CD4-positive, CD25-positive, alpha-beta regulatory T cell (primary cell): Measurements from ENCODE around the gene NHP2. TPM values are rescaled to one million over a fixed set of nuclear protein-coding genes. Genes with fewer than 3 reads are reported as not detected.

ENCODE experiments used
- ATAC-seq, 2 donors: fragments of 150-1000 bp; cut with Tn5 transposase; one replicate each; pipeline ENCODE4 v1.10.0; 2021; ENCODE audit warnings: low read depth in 2 of 2, moderate number of reproducible peaks in 2 of 2, moderate library complexity in 1 of 2
- DNase-seq, 3 donors: peaks; one replicate each; pipeline versions ENCODE4 v3.0.0 to v3.0.0-alpha.2; 2012 to 2022; ENCODE audit warnings: mixed read lengths in 1 of 3
- H3K27ac ChIP-seq: one replicate; pipeline ENCODE4 v1.7.0; 2013; ENCODE audit warnings: mild to moderate bottlenecking, low read length; ENCODE audit not compliant: insufficient read depth, poor library complexity, severe bottlenecking
- H3K27me3 ChIP-seq: one replicate; pipeline ENCODE4 v1.7.0; 2013; ENCODE audit warnings: low read length; ENCODE audit not compliant: control insufficient read depth, insufficient read depth
- H3K36me3 ChIP-seq: one replicate; pipeline ENCODE4 v1.7.0; 2013; ENCODE audit warnings: mild to moderate bottlenecking, low read length, moderate library complexity; ENCODE audit not compliant: control insufficient read depth, insufficient read depth
- H3K4me1 ChIP-seq: 2 replicates; pipeline ENCODE4 v1.7.0; 2013; ENCODE audit warnings: mild to moderate bottlenecking, low read length; ENCODE audit not compliant: insufficient read depth, control insufficient read depth, poor library complexity, severe bottlenecking
- H3K4me3 ChIP-seq: one replicate; pipeline ENCODE4 v1.7.0; 2013; ENCODE audit warnings: low read depth, mild to moderate bottlenecking, low read length, moderate library complexity
- H3K9me3 ChIP-seq, 2 experiments: 1 replicate in 1 of 2; 2 replicates in 1 of 2; pipeline ENCODE4 v1.7.0; 2013; ENCODE audit warnings: low read length in 2 of 2, mild to moderate bottlenecking in 1 of 2, moderate library complexity in 1 of 2; ENCODE audit not compliant: control insufficient read depth in 2 of 2
- H3K27ac Mint-ChIP-seq, 3 donors: one replicate each; pipeline ENCODE4 v1.8.0; 2020 to 2022; ENCODE audit warnings: mild to moderate bottlenecking in 3 of 3, mixed read lengths in 3 of 3, moderate library complexity in 2 of 3
- H3K27me3 Mint-ChIP-seq: one replicate; pipeline ENCODE4 v1.8.0; 2022; ENCODE audit warnings: mild to moderate bottlenecking, mixed read lengths
- H3K36me3 Mint-ChIP-seq: one replicate; pipeline ENCODE4 v1.8.0; 2020; ENCODE audit warnings: mixed read lengths
- H3K4me1 Mint-ChIP-seq, 4 donors: one replicate each; pipeline ENCODE4 v1.8.0; 2020 to 2022; ENCODE audit warnings: mixed read lengths in 4 of 4, mild to moderate bottlenecking in 1 of 4
- H3K4me3 Mint-ChIP-seq, 4 donors: one replicate each; pipeline ENCODE4 v1.8.0; 2020 to 2022; ENCODE audit warnings: mild to moderate bottlenecking in 4 of 4, mixed read lengths in 4 of 4, moderate library complexity in 3 of 4
- H3K9me3 Mint-ChIP-seq, 7 donors: one replicate each; pipeline ENCODE4 v1.8.0; 2020 to 2022; ENCODE audit warnings: mixed read lengths in 7 of 7, mild to moderate bottlenecking in 3 of 7, moderate library complexity in 2 of 7
- polyA plus RNA-seq, 4 donors: library from polyadenylated mRNA; unstranded; fragments of 300-500 nt; fragmentation: Illumina TruSeq; gene quantifications; one replicate each; pipeline ENCODE4 v1.2.3, GENCODE V29; 2021
- total RNA-seq: library from RNA; stranded (reverse); gene quantifications from one replicate; pipeline ENCODE4 v1.2.3, GENCODE V29; 2022

NHP2 gene
- total and polyA plus RNA-seq, 5 donors from 2014 or later, result 43.7 to 198 (median 167) TPM

DNA sequence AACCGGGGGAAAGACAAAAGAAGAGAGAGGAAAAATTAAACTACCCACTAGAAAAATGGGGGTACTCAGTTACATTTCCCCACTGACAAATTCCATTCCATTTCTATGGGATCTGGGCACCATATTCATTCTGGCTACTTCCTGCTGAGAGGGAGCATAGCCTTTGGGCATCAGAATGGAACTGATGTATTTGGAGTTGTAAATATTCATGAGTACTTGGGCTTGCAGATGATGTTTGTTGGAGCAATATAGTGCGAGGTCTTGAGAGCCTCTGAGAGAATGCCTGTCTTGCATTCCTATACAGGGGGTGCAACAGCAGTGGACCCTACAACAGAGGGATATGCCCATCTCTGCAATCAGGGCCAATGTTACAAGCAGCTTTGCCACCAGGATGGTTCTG lies 16.8 kb upstream of the NHP2 start:
- H3K36me3 ChIP-seq, result no peaks in the 10 kb centered on the region
- no peaks in the 10 kb centered on the region for H3K4me1 ChIP-seq
- Mint-ChIP-seq H3K4me3 (no peak overlapping the region), H3K27me3 (peaks cover 25% of the 10 kb centered on the region), H3K36me3 (no peaks in the 10 kb centered on the region), H3K27ac (no peak overlapping the region), H3K4me1 (no peaks in the 10 kb centered on the region), H3K9me3 (no peaks in the 10 kb centered on the region)
- no peak overlapping the region for H3K4me3 ChIP-seq
- no peaks in the 10 kb centered on the region for H3K9me3 ChIP-seq
- no peaks in the 10 kb centered on the region for H3K27me3 ChIP-seq
- H3K27ac ChIP-seq, result no peak overlapping the region
- ATAC-seq (no peak), DNase-seq (no peak)

DNA sequence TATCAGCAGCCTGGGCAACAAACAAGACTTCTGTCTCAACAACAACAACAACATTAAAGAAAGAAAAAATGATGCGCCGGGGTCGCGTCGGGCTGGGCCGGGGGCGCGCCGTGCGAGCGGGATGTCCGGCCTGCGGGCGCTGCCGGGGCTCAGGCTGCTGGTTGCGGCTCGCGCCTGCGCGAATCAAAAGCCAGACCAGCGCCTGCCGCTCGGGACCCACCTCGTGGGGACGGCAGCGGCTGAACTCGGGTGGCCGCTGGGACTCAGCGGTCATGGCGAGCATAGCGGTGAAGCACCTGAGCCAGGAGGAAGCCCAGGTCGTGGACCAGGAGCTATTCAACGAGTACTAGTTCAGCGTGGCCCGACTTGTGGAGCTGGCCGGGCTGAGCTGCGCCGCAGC lies 11.9 kb upstream of the NHP2 start:
- Histone ChIP-seq H3K9me3 (no peaks in the 10 kb centered on the region), H3K27ac (no peak overlapping the region), H3K4me3 (no peak overlapping the region), H3K4me1 (peaks cover 7% of the 10 kb centered on the region), H3K27me3 (no peaks in the 10 kb centered on the region), H3K36me3 (no peaks in the 10 kb centered on the region)
- DNase-seq (no peak), ATAC-seq (no peak)
- Mint-ChIP-seq H3K27ac (no peak overlapping the region), H3K36me3 (no peaks in the 10 kb centered on the region), H3K4me3 (no peak overlapping the region), H3K4me1 (peaks cover 0 to 10% (median 2%) of the 10 kb centered on the region in 4 donors), H3K9me3 (no peaks in the 10 kb centered on the region), H3K27me3 (peaks cover 54% of the 10 kb centered on the region)

DNA sequence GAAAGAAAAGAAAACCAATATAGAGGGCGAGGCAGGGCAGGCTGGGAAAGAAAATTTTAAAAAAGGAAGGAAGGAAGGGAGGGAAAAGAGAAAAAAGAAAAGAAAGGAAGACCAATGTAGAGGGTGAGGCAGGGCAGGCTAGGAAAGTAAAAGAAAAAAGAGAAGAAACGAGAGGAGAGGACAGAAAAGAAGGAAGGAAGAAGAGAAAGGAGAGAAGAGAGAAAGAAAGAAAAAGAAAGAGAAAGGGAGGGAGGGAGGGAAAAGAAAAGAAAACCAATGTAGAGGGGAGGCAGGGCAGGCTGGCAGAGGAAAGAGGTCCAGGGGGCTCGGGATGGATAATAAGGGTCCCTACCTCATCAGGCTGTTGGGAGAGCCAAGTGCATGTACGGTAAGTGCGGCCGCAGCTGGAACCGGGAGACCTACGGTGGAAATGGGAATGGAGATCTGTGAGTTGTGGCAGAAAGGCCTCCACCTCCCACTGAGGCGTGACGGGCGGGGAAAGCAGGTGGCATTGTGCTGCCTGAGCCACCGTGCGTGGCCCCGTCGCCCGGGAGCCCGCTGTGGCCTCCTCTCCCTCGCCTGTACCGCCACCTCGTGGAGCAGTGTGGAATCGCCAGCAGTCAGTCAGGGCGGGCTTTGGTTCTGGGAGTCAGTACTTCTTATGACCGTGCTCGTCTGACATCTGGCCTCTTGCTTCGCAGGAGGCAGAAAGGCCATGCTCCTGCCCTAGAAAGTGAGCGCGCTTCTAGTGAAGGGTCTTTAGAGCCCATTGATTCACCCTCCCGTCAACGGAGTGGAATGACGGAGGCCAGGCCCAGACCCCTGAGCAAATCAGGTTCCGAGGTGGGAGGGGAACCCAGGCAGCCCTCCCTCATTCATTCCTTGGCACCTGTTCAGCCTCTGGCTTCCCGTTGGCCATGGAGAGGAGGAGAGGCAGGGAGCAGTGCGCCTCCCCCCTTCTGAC lies 10.4 kb upstream of the NHP2 start:
- no peak overlapping the region for H3K4me3 ChIP-seq
- peak overlapping the region in 2 of 4 donors; percentile 38 to 69 for H3K4me3 Mint-ChIP-seq
- no peaks in the 10 kb centered on the region for H3K9me3 Mint-ChIP-seq
- H3K27ac ChIP-seq, result no peak overlapping the region
- peaks cover 45% of the 10 kb centered on the region for H3K27me3 Mint-ChIP-seq
- peak; percentile 98 to 100 for ATAC-seq
- H3K27ac Mint-ChIP-seq, result peak overlapping the region in 1 of 3 donors; percentile 83
- no peaks in the 10 kb centered on the region for H3K9me3 ChIP-seq
- H3K4me1 Mint-ChIP-seq, result peaks cover 0 to 10% (median 2%) of the 10 kb centered on the region in 4 donors
- peak; percentile 81 to 89 (median 87) for DNase-seq
- H3K4me1 ChIP-seq, result peaks cover 7% of the 10 kb centered on the region
- H3K36me3 Mint-ChIP-seq, result no peaks in the 10 kb centered on the region
- no peaks in the 10 kb centered on the region for H3K36me3 ChIP-seq
- H3K27me3 ChIP-seq, result no peaks in the 10 kb centered on the region

DNA sequence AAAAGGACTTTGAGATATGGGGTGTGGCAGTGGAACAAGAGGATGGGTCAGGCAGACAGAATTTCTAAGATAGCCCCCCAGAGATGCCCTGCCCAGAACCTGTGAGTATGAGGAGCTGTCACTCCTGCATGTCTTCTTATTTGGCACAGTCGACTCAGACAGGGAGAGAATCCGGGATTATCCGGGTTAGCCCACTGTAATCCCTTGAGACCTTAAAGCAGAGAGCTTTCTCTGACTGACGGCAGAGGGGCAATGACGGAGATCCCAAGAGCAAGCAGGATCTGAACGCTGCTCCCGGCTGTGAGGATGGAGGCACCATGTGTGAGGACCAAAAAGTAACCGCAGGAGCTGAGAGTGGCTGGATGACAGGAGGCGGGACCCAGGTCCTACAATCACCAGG lies 8.8 kb upstream of the NHP2 start:
- Mint-ChIP-seq H3K27ac (no peak overlapping the region), H3K4me3 (no peak overlapping the region)
- DNase-seq, result no peak

DNA sequence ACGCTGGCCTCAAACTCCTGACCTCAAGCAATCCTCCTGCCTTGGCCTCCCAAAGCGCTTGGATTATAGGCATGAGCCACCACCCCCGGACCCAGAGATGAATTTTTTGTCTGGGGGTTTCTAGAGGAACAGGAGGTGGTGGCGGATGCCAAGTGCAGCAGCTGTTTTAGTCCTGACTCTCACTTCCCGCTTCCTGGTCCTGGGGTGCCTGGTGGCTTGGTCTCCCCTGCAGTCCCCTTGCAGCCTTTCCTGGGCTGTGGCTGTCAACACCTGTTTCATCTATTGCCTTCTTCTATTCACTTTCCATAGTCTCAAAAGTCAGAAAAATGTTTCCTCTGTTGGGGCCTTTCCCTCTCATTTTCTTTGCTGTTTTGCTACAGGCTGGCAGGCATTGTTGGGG lies 6.5 kb upstream of the NHP2 start:
- ATAC-seq, result no peak
- Mint-ChIP-seq H3K27me3 (peaks cover 29% of the 10 kb centered on the region), H3K9me3 (no peaks in the 10 kb centered on the region), H3K4me3 (no peak overlapping the region), H3K4me1 (peaks cover 0 to 10% (median 2%) of the 10 kb centered on the region in 4 donors), H3K27ac (peak overlapping the region in 1 of 3 donors; percentile 51), H3K36me3 (no peaks in the 10 kb centered on the region)
- no peaks in the 10 kb centered on the region for H3K9me3 ChIP-seq
- DNase-seq, result no peak
- H3K4me3 ChIP-seq, result no peak overlapping the region
- H3K36me3 ChIP-seq, result no peaks in the 10 kb centered on the region
- H3K4me1 ChIP-seq, result peaks cover 7% of the 10 kb centered on the region
- H3K27ac ChIP-seq, result no peak overlapping the region
- no peaks in the 10 kb centered on the region for H3K27me3 ChIP-seq

More for the DNA sequence above, 8.8 kb upstream of the NHP2 start:
- no peaks in the 10 kb centered on the region for H3K36me3 ChIP-seq
- Mint-ChIP-seq H3K9me3 (no peaks in the 10 kb centered on the region), H3K4me1 (peaks cover 0 to 10% (median 2%) of the 10 kb centered on the region in 4 donors), H3K36me3 (no peaks in the 10 kb centered on the region), H3K27me3 (peaks cover 35% of the 10 kb centered on the region)
- H3K4me3 ChIP-seq, result no peak overlapping the region
- H3K4me1 ChIP-seq, result peaks cover 7% of the 10 kb centered on the region
- no peak overlapping the region for H3K27ac ChIP-seq
- no peaks in the 10 kb centered on the region for H3K27me3 ChIP-seq
- H3K9me3 ChIP-seq, result no peaks in the 10 kb centered on the region
- no peak for ATAC-seq

DNA sequence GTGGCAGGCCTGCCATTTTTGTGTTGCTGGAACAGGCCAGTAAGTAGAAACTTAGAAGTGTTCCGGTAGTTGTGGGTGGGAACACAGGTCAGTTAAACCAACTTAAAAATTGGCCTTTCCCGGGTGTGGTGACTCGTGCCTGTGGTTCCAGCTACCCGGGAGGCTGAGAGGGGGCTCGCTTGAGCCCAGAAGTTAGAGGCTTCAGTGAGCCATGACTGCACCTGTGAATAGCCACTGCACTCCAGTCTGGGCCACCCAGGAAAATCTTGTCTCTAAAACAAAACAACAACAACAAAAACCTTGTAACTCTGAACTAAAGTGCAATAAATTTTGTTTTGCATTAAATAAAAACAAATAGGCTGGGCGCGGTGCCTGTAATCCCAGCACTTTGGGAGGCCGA lies 1.4 kb upstream of the NHP2 start:
- peaks cover 18% of the 10 kb centered on the region for H3K4me1 ChIP-seq
- H3K4me3 ChIP-seq, result no peak overlapping the region
- no peaks in the 10 kb centered on the region for H3K27me3 ChIP-seq
- peak overlapping the region in 3 of 4 donors; percentile 58 to 94 (median 92) for H3K4me3 Mint-ChIP-seq
- H3K4me1 Mint-ChIP-seq, result peaks cover 0 to 39% (median 17%) of the 10 kb centered on the region in 4 donors
- H3K27me3 Mint-ChIP-seq, result no peaks in the 10 kb centered on the region
- H3K27ac ChIP-seq, result no peak overlapping the region
- DNase-seq (no peak), ATAC-seq (no peak)
- H3K9me3 Mint-ChIP-seq, result no peaks in the 10 kb centered on the region
- no peaks in the 10 kb centered on the region for H3K9me3 ChIP-seq
- H3K27ac Mint-ChIP-seq, result no peak overlapping the region
- peaks cover 9% of the 10 kb centered on the region for H3K36me3 ChIP-seq
- H3K36me3 Mint-ChIP-seq, result peaks cover 6% of the 10 kb centered on the region

DNA sequence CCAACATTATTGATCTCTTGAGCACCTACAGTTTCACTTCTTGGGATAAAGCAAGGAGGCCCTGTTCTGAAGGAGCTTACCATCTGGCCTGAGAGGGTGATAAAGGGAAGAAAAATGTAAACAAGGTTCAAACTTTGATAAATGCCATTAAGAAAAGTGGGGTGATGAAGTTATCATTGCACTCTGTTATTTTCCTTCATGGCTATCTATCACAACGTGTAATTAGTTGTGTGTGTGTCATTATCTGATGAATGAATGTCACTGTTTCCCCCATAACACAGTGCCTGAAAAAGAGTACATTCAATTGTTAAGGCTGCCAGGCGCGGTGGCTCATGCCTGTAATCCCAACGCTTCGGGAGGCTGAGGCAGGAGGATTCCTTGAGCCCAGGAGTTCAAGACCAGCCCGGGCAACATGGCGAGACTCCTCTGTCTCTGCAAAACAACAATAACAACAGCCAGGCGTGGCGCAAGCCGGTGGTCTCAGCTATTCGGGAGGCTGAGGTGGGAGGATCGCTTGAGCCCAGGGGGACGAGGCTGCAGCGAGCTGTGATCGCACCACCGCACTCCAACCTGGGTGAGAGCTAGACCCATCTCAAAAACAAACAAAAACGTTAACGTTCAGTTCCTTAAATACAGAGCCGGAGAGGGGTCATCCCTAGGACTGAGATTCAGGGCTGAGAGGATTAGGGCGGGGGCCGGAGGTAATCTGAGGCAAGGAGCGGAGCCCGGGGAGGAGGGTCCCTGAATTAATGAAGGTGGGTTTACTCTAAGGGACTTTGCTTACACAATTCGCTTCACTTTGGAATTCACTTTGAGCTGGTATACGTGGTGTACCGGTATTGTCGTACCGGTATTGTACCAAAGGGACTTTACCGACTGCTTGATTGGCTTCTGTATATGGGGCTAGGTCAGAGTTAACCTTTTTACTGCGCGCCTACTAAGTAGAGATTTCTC lies 917 bp downstream of the NHP2 start:
- Histone ChIP-seq H3K9me3 (no peaks in the 10 kb centered on the region), H3K27ac (peak overlapping the region; percentile 68), H3K27me3 (no peaks in the 10 kb centered on the region), H3K4me3 (peak overlapping the region; percentile 90), H3K36me3 (peaks cover 30% of the 10 kb centered on the region), H3K4me1 (peaks cover 25% of the 10 kb centered on the region)
- peak overlapping the region; percentile 92 to 98 (median 94) for H3K4me3 Mint-ChIP-seq
- H3K9me3 Mint-ChIP-seq, result no peaks in the 10 kb centered on the region
- no peaks in the 10 kb centered on the region for H3K27me3 Mint-ChIP-seq
- no peak for DNase-seq
- peak overlapping the region in 2 of 3 donors; percentile 88 to 96 for H3K27ac Mint-ChIP-seq
- peaks cover 5 to 48% (median 19%) of the 10 kb centered on the region in 4 donors for H3K4me1 Mint-ChIP-seq
- H3K36me3 Mint-ChIP-seq, result peaks cover 15% of the 10 kb centered on the region
- ATAC-seq, result no peak
